Ascending aorta (tissue), 2 donors: Measurements from ENCODE around the gene TBXT. TPM values are rescaled to one million over a fixed set of nuclear protein-coding genes. Genes with fewer than 3 reads are reported as not detected.

ENCODE experiments used
- DNase-seq, 2 donors: peaks; one replicate each; pipeline ENCODE4 v3.0.0-alpha.2; 2019; ENCODE audit warnings: low spot score in 2 of 2
- H3K27ac ChIP-seq, 2 donors: fragments of 200-600 bp; sonication (generic); one replicate each; pipeline ENCODE4 v1.5.1; 2016 to 2017; ENCODE audit warnings: mild to moderate bottlenecking in 1 of 2
- H3K27me3 ChIP-seq: fragments of 200-600 bp; sonication (generic); one replicate; pipeline ENCODE4 v1.5.1; 2017
- H3K36me3 ChIP-seq, 2 donors: fragments of 200-600 bp; sonication (generic); one replicate each; pipeline ENCODE4 v1.5.1; 2016
- H3K4me1 ChIP-seq, 2 donors: fragments of 200-600 bp; sonication (generic); one replicate each; pipeline ENCODE4 v1.5.1; 2016 to 2017; ENCODE audit warnings: mild to moderate bottlenecking in 1 of 2
- H3K4me3 ChIP-seq, 2 donors: fragments of 200-600 bp; sonication (generic); one replicate each; pipeline ENCODE4 v1.5.1; 2016 to 2017; ENCODE audit warnings: mild to moderate bottlenecking in 1 of 2
- H3K9me3 ChIP-seq, 2 donors: fragments of 200-600 bp; sonication (generic); one replicate each; pipeline ENCODE4 v1.5.1; 2016
- CTCF ChIP-seq, 3 experiments: fragments of 200-600 bp in 2 of 3; fragments of 450-650 bp in 1 of 3; sonication (generic) in 2 of 3; IDR thresholded peaks; one replicate each; pipeline ENCODE4 v1.5.1; 2016 to 2019; ENCODE audit warnings: antibody characterized with exemption in 3 of 3, mild to moderate bottlenecking in 1 of 3, moderate library complexity in 1 of 3
- intact Hi-C: fragments of 100-400 bp; cut with DNase I; formaldehyde crosslinking; loops from one replicate; pipeline ENCODE4 v1.15.1; 2023
- total RNA-seq: library from RNA; depleted of rRNA; stranded (reverse); fragments of >200 nt; gene quantifications from one replicate; pipeline ENCODE4 v1.1.0, GENCODE V29; 2016

The TBXT gene
- total RNA-seq, result not detected

GRCh38 chr6:166167801-166168615 is at the start of gene TBXT:
TBXT (minus strand) TSS chr6:166167851; CDS start chr6:166167591, 260 bp downstream.
- no peak for DNase-seq
- intact Hi-C loops, result no loop called here
- TF ChIP-seq CTCF (IDR thresholded peaks at IDR 0.05), result no peak
- Histone ChIP-seq H3K27ac (no peak within 1 kb of the TSS), H3K4me1 (no peaks in the 10 kb centered on the region), H3K36me3 (no peaks in the 10 kb centered on the region), H3K9me3 (no peaks in the 10 kb centered on the region), H3K27me3 (no peaks in the 10 kb centered on the region), H3K4me3 (peak within 1 kb of the TSS in 1 of 2 donors; percentile 4)

GRCh38 chr6:166207284-166207561 is 39.6 kb upstream of the TBXT start:
- Histone ChIP-seq H3K27ac (no peak overlapping the region), H3K36me3 (no peaks in the 10 kb centered on the region), H3K27me3 (no peaks in the 10 kb centered on the region), H3K4me1 (no peaks in the 10 kb centered on the region), H3K9me3 (peaks cover 0 to 4% of the 10 kb centered on the region in 2 donors), H3K4me3 (no peak overlapping the region)
- no peak for DNase-seq
- TF ChIP-seq CTCF (IDR thresholded peaks at IDR 0.05), result no peak
- intact Hi-C loops, result no loop called here

DNA sequence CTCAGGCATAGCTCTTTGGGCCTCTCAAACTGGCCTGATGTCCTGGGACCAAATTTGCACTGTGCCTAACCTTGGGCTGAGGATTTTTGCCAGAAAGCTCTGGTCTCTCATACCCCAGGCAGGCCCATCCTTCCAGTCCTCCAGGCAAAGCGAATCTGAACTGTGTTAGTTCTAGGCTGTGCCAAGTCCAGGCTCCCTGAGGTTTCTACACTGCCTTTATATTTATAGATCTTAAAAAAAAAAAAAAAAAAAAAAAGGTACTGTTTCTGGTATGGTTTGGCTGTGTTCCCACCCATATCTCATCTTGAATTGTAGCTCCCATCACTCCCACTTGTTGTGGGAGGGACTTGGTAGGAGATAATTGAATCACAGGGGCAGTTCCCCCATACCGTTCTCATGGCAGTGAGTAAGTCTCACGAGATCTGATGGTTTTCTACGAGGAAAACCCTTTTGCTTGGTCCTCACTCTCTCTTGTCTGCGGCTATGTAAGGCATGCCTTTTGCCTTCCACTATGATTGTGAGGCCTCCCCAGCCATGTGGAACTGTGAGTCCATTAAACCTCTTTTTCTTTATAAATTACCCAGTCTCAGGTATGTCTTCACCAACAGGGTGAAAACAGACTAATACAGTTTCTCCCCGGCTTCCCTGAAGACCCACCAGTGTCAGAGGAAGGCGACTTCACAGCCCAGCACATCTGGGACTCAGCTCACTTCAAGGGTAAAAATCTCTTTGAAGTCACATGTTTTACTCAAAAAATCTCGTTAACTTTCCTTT is 39.0 kb upstream of the TBXT start:
- no peaks in the 10 kb centered on the region for H3K4me1 ChIP-seq
- no peak for DNase-seq
- intact Hi-C loops, result no loop called here
- H3K27ac ChIP-seq, result no peak overlapping the region
- no peaks in the 10 kb centered on the region for H3K9me3 ChIP-seq
- no peak for TF ChIP-seq CTCF (IDR thresholded peaks at IDR 0.05)
- no peak overlapping the region for H3K4me3 ChIP-seq
- no peaks in the 10 kb centered on the region for H3K27me3 ChIP-seq
- H3K36me3 ChIP-seq, result no peaks in the 10 kb centered on the region

DNA sequence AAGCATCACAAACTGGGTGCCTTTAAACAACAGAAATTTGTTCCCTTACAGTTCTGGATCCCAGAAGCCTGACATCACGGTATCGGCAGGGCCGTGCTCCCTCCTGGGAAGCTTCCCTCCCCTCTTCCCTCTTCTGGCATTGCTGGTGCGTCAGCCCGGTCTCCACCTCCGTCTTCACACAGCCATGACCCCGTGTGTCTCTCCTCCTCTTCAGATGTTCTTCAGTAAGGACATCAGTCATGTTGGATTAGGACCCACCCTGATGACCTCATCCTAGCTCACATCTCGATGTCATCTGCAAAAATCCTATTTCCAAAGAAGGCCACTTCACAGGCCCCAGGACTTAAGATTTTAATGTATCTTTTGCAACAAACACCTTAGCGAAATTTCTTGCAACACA is 38.4 kb upstream of the TBXT start:
- intact Hi-C loops, result no loop called here
- Histone ChIP-seq H3K4me1 (no peaks in the 10 kb centered on the region), H3K27me3 (no peaks in the 10 kb centered on the region), H3K9me3 (no peaks in the 10 kb centered on the region), H3K4me3 (no peak overlapping the region), H3K27ac (no peak overlapping the region), H3K36me3 (no peaks in the 10 kb centered on the region)
- TF ChIP-seq CTCF (IDR thresholded peaks at IDR 0.05), result no peak
- DNase-seq, result no peak

DNA sequence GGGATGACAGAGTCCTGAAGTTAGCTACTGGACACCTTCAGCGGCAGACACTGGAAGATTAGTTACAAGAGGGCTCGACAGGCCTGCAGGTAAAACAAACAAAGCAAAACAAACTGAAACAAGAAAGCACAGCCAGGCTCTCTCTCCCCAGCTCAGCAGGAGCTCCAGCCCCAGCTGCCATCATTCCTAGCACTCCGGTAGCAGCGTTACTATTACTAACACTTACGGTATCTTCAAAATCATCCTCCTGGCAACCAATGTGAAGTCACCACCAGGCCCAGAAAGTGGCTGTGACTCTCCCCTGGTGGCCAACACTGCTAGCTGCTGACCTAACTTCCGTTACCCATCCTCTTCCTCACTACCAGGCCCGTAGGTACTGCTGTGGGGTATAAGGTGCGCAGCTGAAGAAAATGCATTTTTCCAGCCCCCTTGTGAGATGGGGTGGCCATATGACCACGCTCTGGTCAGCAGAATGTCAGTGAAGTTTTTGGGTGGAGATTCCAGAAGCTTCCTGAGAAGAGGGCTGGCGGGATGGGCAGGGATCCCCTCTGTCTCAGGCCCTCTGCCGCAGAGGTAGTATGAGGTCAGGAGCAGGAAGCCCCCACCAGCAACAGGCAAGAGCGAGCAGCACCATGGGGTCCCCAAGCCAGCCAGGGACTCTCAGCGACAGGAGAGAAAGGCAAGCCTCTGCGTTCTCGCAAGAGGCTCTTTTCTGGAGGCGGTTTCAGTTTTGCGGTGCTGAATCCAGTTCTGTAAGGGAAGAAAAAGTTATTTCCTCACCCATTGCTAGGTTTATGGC is 37.4 kb upstream of the TBXT start:
- no peak overlapping the region for H3K27ac ChIP-seq
- no peaks in the 10 kb centered on the region for H3K4me1 ChIP-seq
- H3K9me3 ChIP-seq, result no peaks in the 10 kb centered on the region
- no peak overlapping the region for H3K4me3 ChIP-seq
- intact Hi-C loops, result no loop called here
- no peak for DNase-seq
- H3K36me3 ChIP-seq, result no peaks in the 10 kb centered on the region
- H3K27me3 ChIP-seq, result no peaks in the 10 kb centered on the region
- no peak for TF ChIP-seq CTCF (IDR thresholded peaks at IDR 0.05)
